Kidney capillary endothelial cell (primary cell): ENCODE data around the gene FOXL1.

Source experiments
- DNase-seq: peaks from one replicate; pipeline ENCODE4 v3.0.0-alpha.2; 2018; ENCODE audit warnings: low spot score

FOXL1 gene

GRCh38 chr16:86605950-86606349, 27.6 kb downstream of the FOXL1 start:
- DNase-seq, result no peak

DNA sequence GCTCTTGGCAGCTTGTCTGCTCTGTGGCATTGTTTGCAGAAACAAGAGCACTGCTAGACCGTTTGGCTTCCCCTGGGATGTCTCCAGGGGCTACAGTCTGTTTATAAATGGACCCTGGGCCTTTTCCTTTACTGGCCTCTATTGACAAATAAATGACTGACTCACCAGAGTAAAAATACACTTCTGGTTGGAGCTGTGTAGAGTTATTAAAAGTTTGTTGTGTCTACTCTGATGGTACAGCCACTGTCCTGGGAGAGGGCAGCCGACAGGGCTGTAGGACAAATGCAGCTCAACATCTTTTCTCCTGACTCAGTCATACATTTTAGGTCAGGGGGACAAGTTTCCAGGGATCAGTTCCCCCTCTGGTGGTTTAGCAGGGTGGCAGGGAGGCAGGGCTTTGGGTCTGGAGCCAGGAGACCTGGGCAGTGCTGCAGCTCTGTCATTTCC, 30.0 kb downstream of the FOXL1 start:
- DNase-seq, result peak; percentile 30

- DNase-seq, result peak; percentile 3
Measured at GRCh38 chr16:86609115-86609514, 30.8 kb downstream of the FOXL1 start.

DNA sequence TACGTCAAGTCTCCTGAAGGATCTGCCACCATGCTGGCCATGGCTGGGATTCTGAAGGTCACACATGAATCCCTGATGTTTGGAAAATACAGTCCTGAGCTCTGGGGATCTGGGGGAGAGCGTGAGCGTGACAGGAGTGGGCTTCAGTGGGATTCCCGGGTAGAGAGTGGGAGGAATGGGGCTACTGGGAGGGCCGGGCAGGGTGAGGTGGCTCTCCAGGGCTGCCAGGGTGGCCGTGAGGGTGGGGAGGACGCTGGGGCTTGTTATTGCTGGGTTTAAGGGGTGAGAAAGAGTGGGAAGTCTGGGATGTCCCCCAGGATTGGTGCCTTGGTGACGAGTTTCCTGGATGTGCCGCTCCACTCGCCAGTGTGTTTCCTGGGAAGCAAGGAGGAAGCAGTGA, 31.3 kb downstream of the FOXL1 start:
- no peak for DNase-seq

- DNase-seq, result no peak
Measured at GRCh38 chr16:86610779-86611524, 32.6 kb downstream of the FOXL1 start.

DNA sequence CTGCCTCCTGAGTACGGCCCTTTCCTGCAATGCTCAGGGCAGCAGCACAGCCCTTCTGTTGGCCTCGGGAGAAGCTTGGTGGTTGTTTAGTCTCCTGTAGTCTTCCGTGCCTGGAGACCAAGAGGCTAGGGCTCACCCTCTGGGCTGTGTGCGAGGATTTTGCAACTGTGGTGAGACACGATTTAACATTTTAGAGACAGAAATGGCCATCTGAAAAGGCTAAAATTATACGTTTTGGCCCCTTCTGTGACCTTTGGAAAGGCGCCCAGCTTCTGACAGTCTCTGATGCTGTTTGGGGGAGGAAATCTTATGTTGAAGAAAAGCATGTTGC, 33.1 kb downstream of the FOXL1 start:
- no peak for DNase-seq

DNA sequence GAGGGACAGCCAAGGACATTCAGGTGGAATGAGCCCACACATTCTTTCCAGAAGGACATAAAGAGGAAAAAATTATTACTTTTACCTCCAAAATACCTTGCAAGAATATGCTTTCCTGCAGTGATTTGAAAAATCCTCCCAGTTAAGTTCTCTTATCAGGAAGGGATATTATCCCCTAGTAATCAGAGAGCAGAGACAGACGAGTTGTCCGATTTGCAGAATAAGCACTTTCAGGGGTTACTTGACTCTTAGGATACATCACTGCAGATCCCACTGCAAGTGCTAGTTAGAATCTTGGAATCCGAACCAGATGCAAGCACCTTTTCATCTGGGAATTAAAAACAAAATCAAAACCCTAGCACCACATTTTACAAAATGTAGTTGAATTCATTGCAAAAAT, 33.6 kb downstream of the FOXL1 start:
- DNase-seq, result no peak

DNA sequence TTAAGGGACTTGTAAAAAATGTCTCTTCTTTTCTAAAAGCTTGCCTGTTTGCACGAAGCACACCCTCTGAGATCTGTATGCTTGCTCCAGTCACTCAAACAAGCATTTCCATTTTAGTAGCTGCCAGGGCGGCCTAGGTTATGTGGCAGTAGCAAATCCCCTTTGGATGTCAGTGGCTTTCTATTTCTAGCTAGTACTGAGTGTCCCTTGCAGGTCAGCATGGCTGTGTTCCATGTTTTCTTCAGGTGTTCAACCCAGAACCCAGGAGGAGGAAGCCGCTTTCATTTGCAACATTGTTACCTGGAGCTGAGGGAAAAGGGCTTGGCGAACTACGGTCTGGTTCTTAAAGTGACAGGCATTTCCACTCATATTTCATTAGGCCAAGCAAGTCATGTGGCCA, 36.4 kb downstream of the FOXL1 start:
- no peak for DNase-seq

DNA sequence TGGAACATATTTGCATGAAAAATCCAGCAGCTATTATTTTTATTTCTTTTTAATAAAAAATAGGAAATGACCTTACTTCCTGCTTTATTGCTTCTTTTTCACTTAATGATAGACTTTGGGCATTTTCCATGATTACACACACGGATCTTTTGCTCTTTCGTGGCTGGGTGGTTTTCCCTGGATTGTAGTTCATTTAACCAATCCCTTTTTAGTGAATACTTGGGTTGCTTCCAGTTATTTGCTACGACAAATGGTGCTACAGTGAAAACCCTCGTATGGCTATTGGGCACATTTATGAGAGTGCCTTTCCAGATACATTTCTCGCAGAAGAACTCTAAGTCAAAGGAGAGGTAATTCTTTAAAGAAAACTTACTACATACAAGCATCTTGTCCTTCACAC, 38.6 kb downstream of the FOXL1 start:
- no peak for DNase-seq

DNA sequence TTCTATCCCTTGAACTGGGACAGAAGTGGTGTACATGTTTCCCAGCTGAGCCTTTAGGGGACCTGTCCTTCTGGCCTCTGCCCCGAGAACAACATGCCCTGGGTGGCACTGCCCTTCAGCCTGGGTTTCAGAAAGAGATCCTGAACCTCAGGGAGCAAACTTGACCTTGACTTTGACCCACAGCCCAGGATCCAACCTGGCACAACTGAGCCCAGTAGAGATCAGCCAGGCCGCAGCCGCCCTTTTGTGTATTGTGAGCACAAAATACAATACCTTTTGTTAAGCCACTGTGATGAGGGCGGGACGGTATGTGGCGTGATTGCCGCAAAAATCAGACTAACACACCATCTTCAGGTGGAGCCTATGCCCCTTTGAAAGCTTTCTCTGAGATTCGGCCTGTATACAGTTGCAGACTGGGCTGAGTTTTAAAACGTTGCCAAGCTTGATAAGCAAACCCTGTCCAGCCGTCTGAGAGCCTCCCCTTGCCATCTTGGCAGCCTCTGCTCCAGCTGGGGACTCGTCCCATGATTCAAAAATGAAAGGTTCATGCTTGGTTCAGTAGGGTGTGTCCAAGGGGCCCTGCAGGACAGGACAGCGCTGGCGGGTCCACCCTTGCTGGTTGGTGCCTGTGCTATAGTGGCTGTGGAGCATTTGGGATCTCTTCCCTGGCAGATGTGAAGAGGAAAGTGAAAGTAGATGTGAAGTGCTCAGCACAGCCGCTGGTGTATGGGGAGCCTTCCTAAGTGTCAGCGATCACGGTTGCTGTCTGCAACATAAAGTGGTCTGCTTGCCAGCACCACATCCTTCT, 40.3 kb downstream of the FOXL1 start:
- no peak for DNase-seq

DNA sequence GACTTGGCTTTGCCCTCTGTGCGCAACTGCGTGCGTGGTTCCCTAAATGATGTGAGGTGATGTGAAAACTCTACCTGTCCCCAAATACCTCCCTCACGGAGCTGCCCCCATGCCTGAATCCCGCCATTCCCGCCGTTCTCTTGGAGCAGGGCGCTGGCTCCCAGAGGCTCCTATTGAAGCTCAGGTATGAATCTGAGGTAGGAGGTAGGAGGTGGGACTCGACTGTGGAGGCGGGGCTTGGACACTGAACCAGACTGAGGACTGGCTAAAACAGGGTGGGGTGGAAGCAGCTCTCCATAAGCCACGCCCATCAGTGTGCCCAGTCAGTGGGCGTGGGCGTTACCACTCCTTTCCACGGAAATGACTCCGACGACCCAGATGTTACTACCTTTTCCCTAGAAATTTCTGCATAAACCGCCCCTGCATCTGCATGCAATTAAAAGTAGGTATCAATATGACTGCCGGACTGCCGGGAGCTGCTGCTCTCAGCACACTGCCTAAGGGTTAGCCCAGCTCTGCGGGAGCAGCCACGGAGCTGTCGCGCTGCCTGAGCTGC, 41.0 kb downstream of the FOXL1 start:
- DNase-seq, result no peak

- DNase-seq, result no peak
Measured at GRCh38 chr16:86620184-86620583, 41.8 kb downstream of the FOXL1 start.

GRCh38 chr16:86621966-86622365, 43.6 kb downstream of the FOXL1 start:
- DNase-seq, result no peak

DNA sequence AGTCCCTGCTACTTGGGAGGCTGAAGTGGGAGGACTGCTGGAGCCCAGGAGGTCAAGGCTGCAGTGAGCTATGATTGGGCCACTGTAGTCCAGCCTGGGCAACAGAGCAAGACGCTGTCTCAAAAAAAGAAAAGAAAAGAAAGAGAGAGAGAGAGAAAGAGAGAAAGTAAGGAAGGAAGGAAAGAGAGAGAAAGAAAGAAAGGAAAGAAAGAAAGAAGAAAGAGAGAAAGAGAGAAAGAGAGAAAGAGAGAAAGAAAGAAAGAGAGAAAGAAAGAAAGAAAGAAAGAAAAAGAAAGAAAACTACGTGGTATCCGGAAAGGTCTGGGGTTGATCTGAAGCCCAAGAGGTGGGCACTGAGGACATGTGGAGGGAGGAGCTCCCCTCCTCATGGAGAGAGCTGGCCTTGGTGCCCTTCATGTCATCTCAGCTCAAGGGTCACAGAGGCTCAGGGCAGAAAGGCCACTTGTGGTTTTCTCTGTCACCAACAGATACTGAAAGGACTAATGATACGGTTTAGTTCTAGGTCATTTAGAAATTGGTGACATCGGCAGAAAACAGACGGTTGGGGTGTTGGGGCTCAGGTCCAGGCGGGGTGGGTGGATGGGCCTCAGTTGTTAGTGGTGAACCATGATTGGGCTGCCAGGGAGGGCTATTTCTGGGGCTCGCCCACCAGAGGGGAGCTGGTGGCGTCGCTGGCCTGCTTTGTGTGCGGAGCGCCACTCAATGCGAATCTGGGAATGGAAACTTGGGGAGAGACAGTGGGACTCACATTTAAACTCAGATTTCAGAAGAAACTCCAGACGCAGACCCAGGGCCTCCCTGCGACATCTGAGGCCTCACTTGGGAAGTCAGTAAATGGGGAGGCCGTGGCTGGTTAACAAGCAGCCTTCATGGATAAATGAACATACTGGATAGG, 44.6 kb downstream of the FOXL1 start:
- no peak for DNase-seq

- DNase-seq, result no peak
Measured at GRCh38 chr16:86625029-86625428, 46.7 kb downstream of the FOXL1 start.

- no peak for DNase-seq
Measured at GRCh38 chr16:86625821-86626220, 47.5 kb downstream of the FOXL1 start.

GRCh38 chr16:86626284-86626683, 47.9 kb downstream of the FOXL1 start:
- DNase-seq, result no peak

DNA sequence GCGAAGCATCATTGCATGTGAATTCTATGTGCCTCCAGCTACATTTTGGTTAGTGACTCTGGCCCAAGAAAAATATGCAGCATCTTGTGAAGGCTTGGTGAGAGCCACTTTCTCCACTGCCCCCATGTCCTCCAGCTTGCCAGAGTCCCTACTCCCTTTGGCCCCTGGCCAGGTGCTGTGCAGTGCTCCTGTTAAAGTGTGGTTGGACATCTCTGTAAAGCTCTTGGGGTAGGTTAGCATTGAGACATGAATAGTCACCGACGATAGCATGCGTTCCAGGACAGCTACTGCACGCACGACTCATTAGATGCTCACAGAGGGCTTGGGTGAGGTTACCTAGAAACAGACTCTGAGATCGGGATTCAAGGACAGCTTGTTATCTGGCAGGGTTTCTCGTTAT, 48.6 kb downstream of the FOXL1 start:
- no peak for DNase-seq

DNA sequence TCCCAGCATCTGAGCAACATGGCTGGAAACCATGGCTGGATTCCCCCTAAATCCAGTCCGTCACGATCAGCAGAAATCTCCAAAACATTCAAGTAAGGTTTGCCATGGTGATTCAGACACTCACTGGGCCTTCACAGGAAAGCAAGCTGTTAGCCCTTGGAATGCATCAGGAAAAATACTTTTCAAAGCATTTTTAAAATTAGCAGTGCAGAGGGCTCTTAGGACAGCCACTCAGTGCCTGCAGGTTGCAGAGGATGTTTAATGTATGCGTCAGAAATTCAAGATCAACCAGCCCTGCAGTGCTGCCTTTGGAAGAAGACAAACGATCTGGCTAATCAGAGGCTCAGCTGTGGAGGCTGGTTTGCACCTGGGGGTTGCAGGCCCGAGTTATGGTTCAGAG, 50.3 kb downstream of the FOXL1 start:
- no peak for DNase-seq

GRCh38 chr16:86630471-86630870, 52.1 kb downstream of the FOXL1 start:
- no peak for DNase-seq

DNA sequence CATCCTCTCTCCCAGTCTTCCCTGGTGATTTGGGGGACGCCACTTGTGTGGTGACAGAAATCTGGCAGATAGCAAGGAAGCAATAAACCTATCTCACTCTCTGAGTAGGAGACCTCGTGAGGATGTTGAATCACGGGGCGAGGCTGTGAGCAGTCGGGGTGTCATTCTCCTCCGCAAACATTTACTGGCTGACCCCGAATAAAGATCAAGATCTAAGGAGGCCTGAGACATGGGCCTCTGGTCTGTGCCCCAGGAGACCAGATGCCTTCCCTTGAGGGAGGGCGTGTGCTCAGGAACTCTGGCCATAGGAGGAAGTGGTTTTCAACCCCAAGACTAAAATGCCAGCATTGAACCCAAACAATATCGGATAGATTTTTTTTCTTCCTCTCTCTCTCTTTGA, 53.1 kb downstream of the FOXL1 start:
- no peak for DNase-seq
